Inflammatory macrophage (primary cell): Measurements from ENCODE around the gene GASK1A.

Source experiments
- DNase-seq, 2 donors: peaks; one replicate each; pipeline ENCODE4 v3.0.0-alpha.2; 2020 to 2022

The GASK1A gene

DNA sequence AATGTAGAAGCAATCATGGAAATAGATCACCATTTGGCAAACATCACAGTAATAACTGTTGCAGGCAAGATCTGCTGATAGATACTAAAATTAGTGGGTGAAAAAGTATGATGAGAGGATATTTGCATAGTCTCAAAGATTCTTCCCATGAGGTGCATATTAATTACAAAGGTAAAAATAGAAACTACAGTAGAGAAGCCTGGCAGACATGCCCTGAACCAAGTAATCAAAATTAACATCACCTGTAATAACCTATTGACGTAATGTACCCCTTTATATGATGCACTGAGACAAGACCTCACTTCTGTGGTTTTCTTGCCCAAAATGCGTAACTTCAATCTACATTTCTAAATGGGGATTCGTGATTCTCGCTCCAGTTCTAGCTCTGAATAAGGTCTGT lies 112.4 kb downstream of the GASK1A start:
- no peak for DNase-seq

DNA sequence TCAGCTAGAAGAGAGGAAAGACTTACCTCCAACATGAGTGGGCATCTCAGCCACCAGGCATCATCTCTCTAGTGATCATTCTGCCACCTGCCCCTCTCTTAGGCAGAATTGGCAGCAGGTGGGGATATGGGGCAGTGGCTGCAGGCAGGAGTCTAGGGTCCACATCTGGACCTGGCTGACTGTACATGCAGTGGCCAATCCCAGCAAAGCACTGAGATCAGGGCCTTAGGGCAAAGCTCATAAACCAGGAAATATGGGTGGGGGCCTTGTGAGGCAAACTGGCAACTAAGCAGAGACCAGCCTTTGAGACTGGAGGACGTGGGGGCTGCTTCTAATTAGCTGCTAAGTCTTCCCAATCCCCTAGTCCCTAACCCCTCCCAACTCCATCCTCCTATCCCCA lies 113.9 kb downstream of the GASK1A start:
- no peak for DNase-seq

DNA sequence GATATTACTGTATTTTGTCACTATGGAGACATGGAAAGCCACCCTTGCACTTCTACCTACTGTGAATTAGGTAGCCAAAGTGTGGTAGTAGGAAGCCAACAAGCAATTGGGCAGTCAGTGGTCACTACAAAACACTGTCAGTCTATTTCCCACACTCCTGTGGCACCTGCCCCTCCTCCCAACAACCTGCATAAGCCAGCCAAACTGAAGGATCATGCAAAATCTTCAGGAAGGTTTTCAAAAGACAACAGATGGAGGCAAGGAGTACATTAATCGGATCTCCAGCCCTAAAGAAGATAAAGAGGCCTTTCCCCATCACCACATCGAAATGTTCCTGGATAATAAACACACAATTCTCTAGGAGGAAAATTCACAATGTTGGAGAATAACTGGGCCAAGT lies 114.9 kb downstream of the GASK1A start:
- no peak for DNase-seq

DNA sequence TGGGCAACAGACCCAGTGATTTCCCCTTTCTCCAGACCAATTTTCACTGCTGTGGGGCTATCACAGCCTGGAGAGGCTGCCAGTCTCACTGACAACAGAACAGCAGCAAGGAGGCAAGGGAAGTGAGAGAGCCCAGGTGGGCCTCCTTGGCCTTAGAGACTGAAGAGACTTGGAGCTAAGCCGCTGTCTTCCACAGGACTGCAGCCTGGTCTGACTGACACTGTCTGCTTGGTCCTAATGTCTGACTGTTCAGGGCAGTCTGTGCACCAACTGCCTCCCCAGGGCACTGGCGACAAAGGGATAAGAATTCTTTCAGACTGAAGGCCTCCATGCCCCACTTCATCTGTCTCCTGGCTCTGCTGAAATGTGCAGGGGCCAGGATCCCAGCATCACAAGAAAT lies 115.3 kb downstream of the GASK1A start:
- no peak for DNase-seq

DNA sequence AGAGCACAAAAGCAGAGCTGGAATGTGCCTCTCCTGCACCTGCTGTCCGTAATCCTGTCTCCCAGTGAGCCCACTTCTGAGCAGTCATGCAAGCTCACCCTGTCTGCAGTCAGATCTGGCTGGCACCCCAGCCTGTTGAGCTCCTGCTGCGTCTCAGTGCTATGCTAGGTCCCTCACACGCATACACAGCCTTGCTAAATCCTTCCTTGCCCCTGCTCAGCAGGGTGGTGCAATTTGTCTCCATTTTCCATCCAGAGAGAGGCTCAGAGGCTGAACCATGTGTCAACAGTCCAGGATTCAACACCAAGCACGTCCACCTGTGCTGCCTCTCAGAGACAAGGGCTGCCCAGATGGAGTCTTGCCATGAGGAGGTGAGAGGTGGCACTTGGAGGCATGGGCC lies 115.7 kb downstream of the GASK1A start:
- DNase-seq = no peak

DNA sequence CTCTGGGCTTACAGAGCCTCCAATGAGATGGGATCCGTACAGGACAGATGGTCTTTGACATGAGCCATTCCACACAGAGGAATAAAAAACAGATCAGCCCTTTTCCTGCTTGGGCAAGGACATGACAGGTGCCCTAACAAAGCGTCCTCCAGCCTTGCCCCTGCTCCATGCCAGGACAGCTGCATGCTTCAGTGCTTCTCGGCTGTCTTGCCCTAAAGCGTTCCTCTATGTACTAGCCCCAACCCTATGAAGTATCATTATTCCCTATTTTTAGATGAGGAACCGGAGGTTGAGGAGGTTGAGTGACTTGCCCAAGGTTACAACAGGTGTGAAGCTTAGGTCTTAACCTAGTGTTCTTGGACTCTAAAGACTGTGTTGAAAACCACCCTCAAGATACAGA lies 116.3 kb downstream of the GASK1A start:
- no peak for DNase-seq

DNA sequence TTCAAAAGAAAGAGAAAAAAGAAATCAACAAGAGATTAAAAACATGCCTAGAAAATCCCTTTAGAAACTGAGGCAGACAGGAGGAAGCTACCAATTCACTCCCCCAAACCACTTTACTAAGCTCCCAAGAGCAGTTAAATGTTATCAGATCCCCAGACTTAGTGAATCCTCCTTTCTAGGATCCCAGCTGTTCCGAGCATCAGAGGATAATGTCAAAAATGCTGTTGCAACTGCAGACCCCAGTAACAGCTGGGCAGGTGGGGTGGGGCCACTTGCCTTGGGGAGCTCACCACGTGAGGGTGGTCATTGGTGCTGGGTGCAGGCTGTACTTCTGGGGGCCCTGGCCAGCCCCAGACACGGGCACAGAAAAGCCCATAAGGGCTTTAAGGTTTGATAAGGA lies 117.7 kb downstream of the GASK1A start:
- no peak for DNase-seq

DNA sequence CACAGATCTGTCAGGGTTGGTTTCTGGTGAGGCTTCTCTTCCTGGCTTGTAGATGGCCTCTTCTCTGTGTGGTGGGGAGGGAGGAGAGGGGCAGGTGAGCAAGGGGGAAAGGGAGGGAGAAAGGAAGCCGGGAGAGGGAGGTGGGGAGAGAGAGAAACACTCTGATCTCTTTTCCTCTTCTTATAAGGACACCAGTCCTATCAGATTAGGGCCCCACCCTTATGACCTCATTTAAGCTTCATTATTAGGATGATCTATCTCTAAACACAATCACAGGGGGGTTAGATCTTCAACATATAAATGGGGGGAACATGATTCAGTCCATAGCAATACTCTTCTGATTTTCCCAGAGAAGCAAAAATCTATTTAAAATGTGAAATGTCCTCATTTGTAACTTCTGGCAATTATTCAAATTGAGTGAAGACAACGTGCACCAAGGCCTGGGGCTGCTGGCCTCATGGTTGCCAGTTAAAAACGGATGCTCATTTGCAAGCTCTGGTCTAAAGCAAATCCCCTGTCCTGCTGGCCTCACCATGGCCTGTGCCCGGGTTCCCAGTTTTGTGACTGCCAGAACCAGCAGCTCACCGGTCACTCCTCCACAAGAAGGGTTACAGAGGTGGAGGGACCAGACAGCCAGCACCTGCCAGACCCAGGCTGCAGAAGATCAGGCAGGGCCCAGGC lies 118.4 kb downstream of the GASK1A start:
- DNase-seq = no peak

DNA sequence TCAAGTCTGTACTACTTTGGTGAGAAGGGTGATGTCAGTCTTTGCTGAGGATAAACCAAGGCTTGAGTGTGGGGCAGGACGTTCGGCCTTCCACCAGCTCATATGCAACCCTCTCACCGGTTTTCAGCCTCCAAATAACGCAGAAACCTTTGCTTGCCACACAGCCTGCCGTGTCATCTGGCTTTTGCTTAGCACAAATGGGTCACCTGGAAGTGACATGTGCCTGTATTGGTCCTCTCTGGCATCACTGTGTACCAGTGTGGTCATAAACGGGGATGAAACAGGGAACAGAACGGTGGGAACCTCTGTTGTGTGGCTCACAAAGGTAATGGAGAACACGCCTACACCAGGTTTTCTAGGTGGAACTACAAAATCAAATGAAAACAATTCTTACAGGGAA lies 119.7 kb downstream of the GASK1A start:
- no peak for DNase-seq

DNA sequence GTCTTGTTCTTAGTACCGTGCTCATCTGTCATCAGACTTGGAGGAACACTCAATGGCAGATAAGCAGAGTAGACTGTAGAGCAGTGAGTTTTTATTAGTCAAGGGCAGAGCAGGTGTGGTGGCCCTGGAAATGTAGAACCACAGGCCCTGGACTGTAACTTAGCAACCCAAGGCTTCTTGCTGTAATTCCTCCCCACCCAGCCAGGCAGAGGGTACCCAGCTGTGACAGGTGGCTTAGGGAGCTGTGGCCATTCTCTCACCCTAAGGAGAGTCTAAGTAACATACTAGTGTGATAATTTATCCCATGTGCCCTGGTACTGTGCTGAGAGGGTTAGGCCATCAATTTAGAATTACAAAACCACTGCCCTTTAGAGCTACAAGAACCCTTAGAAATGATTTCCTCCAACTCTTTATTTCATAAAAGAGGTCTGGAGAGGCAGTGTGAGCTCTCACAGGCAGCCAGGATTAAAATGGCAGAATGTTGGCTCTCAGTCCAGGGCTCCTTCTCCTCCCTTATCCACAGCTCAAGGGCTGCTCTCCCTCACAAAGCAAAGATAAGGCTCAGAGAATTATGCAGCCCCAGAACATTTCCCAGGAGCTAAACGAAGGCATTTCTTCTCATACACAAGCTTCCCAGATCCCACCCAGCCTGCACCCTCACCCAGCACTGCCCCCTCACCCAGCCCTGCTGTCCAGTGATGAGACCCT lies 123.8 kb downstream of the GASK1A start:
- no peak for DNase-seq

DNA sequence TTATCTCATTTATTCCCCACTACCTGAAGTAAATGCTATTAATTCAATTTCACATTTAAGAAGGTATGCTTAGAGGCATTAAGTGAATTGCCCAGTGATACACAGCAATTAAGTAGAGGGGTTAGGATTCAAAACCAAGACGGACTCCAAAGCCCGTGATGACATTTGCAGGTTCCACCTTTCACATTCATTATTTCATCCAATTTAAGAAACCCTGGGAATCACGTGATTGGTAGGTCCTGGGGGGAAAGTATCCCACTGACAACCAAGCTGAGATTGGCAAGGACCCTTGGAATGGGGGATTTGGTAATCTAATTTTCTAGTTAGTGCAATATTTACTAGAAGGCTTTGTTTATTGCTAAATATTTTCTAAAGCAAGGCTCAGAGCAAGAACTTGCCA lies 124.9 kb downstream of the GASK1A start:
- DNase-seq = no peak

DNA sequence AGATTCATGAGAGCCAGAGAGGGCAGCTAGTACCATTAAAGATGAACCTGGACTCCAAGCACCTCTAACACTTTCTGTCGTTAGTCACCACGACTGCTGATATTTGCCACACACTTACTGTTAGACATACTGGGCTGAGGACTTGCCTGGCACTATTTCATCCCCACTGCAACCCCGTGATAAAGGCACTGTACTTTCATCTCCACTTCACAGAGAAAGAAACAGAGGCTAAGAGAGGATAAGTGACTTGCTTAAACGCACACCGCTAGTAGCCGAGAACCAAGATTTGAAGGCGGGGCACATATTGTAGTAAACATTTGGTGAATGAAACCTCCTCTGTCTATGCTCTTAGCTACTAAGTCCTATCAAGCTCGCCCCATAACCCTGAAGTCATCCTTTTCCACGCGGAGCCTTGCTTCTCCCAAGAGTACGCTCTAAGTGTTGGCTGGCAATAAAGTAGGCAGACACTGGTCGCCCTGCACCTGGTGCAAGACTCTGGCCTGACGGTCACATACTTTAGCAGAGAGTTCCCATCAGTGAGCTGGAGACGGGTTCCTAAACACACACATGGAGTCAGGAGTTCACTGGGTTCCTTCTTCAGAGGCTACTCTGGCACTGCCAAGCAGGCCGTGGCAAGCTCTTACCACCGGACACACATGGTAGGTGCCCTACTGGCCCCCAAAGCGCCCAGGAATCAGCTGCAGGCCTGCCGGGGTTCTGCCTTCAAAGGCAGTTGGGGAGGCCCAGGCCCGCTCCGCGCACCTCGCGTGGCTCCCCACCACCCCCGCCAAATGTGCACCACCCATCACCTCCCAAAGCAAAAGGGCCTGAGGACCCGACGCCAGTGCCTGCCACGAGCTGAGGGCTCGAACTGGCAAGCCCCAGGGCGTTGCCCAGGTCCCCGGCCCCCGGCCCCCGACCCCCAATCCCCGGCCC lies 125.8 kb downstream of the GASK1A start:
- DNase-seq = no peak

DNA sequence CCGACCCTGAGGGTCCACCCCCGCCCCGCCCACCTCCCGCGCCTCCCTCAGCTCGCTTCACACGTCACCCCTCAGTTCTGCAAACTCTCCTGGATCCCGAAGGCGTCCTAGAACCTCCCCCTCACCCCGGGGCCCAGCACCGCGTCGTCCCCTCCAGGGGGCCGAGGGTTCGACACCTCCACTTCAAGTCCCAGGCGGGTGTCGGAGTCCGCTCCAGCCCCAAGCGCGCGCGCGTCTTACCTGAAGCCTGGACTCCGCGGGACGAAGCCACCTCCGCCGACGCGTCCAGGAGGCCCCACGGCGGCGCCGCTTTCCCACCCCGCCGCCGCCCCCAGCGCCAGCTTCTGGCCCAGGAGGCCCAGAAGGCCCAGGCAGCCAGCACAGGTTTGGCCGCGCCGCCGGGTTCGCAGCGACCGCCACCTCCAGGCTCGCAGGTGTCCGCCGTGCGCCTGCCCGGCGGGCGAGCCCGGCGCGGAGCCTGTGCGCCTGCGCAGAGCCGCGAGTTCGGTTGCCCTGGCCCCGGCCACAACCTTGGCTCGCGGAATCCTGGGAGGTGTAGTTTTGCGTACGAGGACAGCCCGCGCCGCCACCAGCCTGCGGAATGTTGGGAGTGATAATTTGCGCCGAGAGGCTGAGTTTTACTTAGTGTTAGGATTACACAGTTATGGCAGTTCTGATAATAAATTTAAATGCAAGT lies 126.6 kb downstream of the GASK1A start, which contains the start of gene POMGNT2:
TSS of gene POMGNT2 (minus strand) at position 484 of the 697 bp plus-strand sequence. CDS start 24,648 bp downstream, outside the sequence.
- peak; percentile 81 to 87 for DNase-seq

DNA sequence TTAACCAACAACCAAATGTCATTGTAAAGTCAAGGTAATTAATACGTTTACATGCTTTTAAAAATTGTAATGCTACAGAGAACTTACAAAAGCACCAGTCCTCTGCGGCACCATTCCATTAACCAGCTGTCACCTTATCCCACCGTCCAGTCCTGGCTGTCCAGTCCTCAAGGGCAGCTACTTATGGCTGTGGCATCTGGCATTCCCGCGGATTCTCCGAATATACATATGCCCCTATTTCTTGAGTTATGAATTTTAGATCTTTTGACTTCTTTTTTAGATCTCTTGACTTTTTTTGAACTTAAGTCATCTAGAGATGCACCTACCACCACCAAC lies 127.2 kb downstream of the GASK1A start:
- no peak for DNase-seq
